Measurements from ENCODE around the gene RTN1. TPM values are rescaled to one million over a fixed set of nuclear protein-coding genes. Genes with fewer than 3 reads are reported as not detected.
A peak's percentile ranks its signal among the peaks of the same experiment; 100 is the strongest.

The RTN1 gene
- 10 to 100 TPM in 1 of 4 donors, 1 to 10 TPM in 2, under 1 TPM in 1; 0.45 to 34.4 (median 4.0) TPM for polyA plus RNA-seq
- long read RNA-seq, donor 1, result 0 reads
- long read RNA-seq, donor 2, partial matches to known transcripts, result 0 of 1 reads
- long read RNA-seq, donor 2, other reads (novel, unspliced or antisense), result 0 of 1 reads
- long read RNA-seq, donor 3, partial matches to known transcripts, result 0 of 4 reads
- long read RNA-seq, donor 3, other reads (novel, unspliced or antisense), result 0 of 4 reads
- long read RNA-seq, donor 4, result 0 reads
- long read RNA-seq, donor 5, partial matches to known transcripts, result 0 of 2 reads
- long read RNA-seq, donor 5, other reads (novel, unspliced or antisense), result 0 of 2 reads
- long read RNA-seq, donor 6, transcript RTN1-202 (7 exons, 1,703 nt), result major isoform, 5 of 5 reads
- long read RNA-seq, donor 6, partial matches to known transcripts, result 0 of 5 reads
- long read RNA-seq, donor 6, other reads (novel, unspliced or antisense), result 0 of 5 reads
- long read RNA-seq, donor 7, result 0 reads
- long read RNA-seq, donor 8, result 0 reads
- long read RNA-seq, donor 9, partial matches to known transcripts, result 0 of 4 reads
- long read RNA-seq, donor 9, other reads (novel, unspliced or antisense), result 0 of 4 reads
- long read RNA-seq, donor 10, transcript RTN1-202 (7 exons, 1,703 nt), result major isoform, 34 of 39 reads
- long read RNA-seq, donor 10, partial matches to known transcripts, result 0 of 39 reads
- long read RNA-seq, donor 10, other reads (novel, unspliced or antisense), result 0 of 39 reads

DNA sequence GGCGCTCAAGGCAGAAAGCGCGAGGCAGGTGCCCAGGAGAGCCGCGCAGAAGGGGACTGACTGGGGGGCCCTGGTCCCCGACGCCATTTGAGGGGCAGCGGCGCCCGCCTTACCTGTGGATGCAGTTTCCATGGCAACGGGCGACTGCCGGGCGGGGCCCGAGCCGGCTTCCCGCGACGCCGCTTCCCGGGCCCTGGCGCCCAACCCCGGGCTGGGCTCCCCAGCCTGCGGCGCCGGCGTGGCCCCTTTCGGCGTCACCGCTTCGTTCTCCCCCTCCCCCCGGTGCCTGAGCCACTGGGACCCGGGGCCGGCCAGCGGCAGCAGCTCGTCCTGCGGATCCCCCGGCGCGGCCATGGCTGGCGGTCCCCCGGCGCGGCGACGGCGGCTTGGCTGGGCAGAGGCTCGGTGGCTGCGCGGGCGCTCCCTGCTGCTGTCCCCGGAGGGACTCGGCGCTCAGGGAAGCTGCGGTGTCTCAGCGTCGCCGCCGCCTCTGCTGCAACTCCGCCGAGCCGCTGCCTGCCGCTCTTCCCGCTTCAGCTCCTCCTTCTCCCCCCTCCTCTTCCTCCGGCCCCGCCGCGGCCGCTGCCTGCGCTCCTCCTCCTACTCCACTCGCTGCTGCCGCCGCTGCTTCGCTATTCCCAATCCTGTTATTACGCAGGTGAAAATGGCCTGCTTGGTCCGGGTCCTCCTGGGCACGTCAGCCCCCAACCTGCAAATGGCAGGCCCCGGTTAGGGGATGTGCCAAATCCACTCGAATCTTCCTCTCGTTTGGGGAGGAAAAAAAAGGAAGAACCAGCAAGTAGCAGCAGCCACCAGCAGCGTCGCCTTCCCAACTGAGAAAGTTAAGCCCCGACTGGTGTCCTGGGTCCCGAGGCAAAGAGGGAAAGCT is at the start of gene RTN1:
RTN1 (minus strand) TSS at position 500 of the 889 bp plus-strand sequence; CDS start at position 354, 146 bp downstream.
- H3K9me3 ChIP-seq (ENCODE audit: control insufficient read depth in 2 of 2, insufficient read depth in 1 of 2, low read depth in 1 of 2, low read length in 1 of 2), result no peaks in the 10 kb centered on the region
- FAIRE-seq (no peak), DNase-seq (peak; percentile 15 to 62)
- 0 to 1% (median 1%) methylated on average over 47 to 84 of the region's 84 CpGs for WGBS, 3 donors
- H3K36me3 ChIP-seq (ENCODE audit: control insufficient read depth in 3 of 3, insufficient read depth in 2 of 3, low read depth in 1 of 3, low read length in 3 of 3), result no peaks in the 10 kb centered on the region
- peak within 1 kb of the TSS; percentile 15 to 56 (median 47) for H3K4me3 ChIP-seq (ENCODE audit: low read depth in 1 of 3, low read length in 3 of 3)
- H3K27me3 ChIP-seq (ENCODE audit: control insufficient read depth in 3 of 3, insufficient read depth in 3 of 3, low read length in 3 of 3), result peaks cover 3 to 34% (median 4%) of the 10 kb centered on the region in 3 donors
- no peak within 1 kb of the TSS for H3K27ac ChIP-seq (ENCODE audit: low read depth in 1 of 3, low read length in 2 of 3)
- peaks cover 0 to 3% (median 2%) of the 10 kb centered on the region in 3 donors for H3K4me1 ChIP-seq (ENCODE audit: control insufficient read depth in 3 of 3, insufficient read depth in 2 of 3, low read depth in 1 of 3, low read length in 2 of 3)

DNA sequence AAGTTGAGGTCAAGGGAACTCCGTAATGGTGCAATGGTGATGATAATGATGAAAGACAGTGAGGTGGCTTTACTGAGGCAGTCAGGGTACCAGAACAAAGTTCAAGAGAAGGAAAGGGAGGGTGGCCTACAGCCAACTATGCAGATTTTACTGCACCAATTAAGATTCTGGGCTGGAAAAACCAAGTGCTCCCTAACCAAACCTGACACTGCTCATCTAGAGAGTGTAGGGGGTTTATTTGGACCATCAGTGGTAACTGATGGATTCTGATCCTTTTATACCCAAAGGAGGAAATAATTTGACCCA is 49.8 kb upstream of the RTN1 start:
- WGBS, 3 donors, result 36 to 68% (median 47%) methylated on average over 1 of the region's 1 CpG
- Histone ChIP-seq H3K4me3 (ENCODE audit: low read depth in 1 of 3, low read length in 3 of 3) (peak overlapping the region in 1 of 3 donors; percentile 45), H3K27ac (ENCODE audit: low read depth in 1 of 3, low read length in 2 of 3) (peak overlapping the region in 1 of 3 donors; percentile 24), H3K36me3 (ENCODE audit: control insufficient read depth in 3 of 3, insufficient read depth in 2 of 3, low read depth in 1 of 3, low read length in 3 of 3) (no peaks in the 10 kb centered on the region), H3K9me3 (ENCODE audit: control insufficient read depth in 2 of 2, insufficient read depth in 1 of 2, low read depth in 1 of 2, low read length in 1 of 2) (peaks cover 0 to under 1% of the 10 kb centered on the region in 2 donors), H3K4me1 (ENCODE audit: control insufficient read depth in 3 of 3, insufficient read depth in 2 of 3, low read depth in 1 of 3, low read length in 2 of 3) (peaks cover 0 to 9% (median 9%) of the 10 kb centered on the region in 3 donors), H3K27me3 (ENCODE audit: control insufficient read depth in 3 of 3, insufficient read depth in 3 of 3, low read length in 3 of 3) (peaks cover 0 to 9% (median 0%) of the 10 kb centered on the region in 3 donors)
- no peak for FAIRE-seq
- DNase-seq, result no peak

DNA sequence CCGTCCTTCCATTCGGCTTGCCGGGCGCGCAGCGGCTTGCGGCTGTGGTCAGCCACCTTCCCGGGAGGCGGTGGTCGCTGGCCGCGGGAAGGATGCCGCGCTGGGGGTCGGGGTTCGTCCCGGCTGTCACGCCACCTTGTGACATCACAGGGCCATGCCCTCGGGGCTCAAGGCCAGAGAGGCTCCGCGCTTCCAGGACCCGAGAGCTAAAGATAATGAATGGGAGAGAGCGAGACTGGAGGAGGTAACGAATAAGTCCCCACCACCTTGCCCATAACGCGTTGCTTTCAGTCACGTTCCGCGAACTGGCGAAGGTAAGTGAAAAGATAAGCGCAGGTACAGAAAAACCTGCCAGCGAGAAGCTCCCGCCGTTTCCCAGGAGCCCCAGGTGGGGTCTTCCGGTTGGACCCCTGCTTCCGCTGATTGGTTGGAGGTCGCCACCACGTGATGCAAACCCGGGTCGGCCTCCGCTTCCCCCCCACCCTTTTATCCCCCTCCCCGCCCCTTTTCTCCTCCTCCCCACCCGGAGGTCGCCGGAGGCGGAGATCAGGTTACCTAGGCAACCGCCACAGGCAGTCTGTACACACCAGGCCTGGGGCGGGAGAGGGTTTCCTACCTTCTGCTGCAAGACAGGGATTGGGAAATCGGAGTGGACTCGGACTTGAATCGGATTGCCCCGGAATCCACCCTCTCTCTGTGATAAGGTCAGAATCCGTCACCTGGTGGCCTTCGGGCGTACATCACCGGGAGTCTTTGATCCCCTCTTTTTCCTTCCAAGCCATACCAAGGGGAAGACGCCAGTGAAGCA is 49.2 kb upstream of the RTN1 start, which contains the start of gene LRRC9:
LRRC9 (plus strand) TSS at position 575 of the 808 bp plus-strand sequence.
- Histone ChIP-seq H3K4me3 (ENCODE audit: low read depth in 1 of 3, low read length in 3 of 3) (peak within 1 kb of the TSS in 2 of 3 donors; percentile 28 to 45), H3K9me3 (ENCODE audit: control insufficient read depth in 2 of 2, insufficient read depth in 1 of 2, low read depth in 1 of 2, low read length in 1 of 2) (peaks cover 0 to 6% of the 10 kb centered on the region in 2 donors), H3K27ac (ENCODE audit: low read depth in 1 of 3, low read length in 2 of 3) (peak within 1 kb of the TSS in 1 of 3 donors; percentile 24), H3K27me3 (ENCODE audit: control insufficient read depth in 3 of 3, insufficient read depth in 3 of 3, low read length in 3 of 3) (peaks cover 0 to 7% (median 0%) of the 10 kb centered on the region in 3 donors), H3K36me3 (ENCODE audit: control insufficient read depth in 3 of 3, insufficient read depth in 2 of 3, low read depth in 1 of 3, low read length in 3 of 3) (no peaks in the 10 kb centered on the region), H3K4me1 (ENCODE audit: control insufficient read depth in 3 of 3, insufficient read depth in 2 of 3, low read depth in 1 of 3, low read length in 2 of 3) (peaks cover 0 to 9% (median 9%) of the 10 kb centered on the region in 3 donors)
- WGBS, 3 donors, result 4 to 6% (median 6%) methylated on average over 54 to 57 of the region's 57 CpGs
- FAIRE-seq, result no peak
- DNase-seq, result peak; percentile 27 to 92

GRCh38 chr14:59918824-59919569 is 48.4 kb upstream of the RTN1 start:
- Histone ChIP-seq H3K9me3 (ENCODE audit: control insufficient read depth in 2 of 2, insufficient read depth in 1 of 2, low read depth in 1 of 2, low read length in 1 of 2) (peaks cover 0 to 7% of the 10 kb centered on the region in 2 donors), H3K36me3 (ENCODE audit: control insufficient read depth in 3 of 3, insufficient read depth in 2 of 3, low read depth in 1 of 3, low read length in 3 of 3) (no peaks in the 10 kb centered on the region), H3K27me3 (ENCODE audit: control insufficient read depth in 3 of 3, insufficient read depth in 3 of 3, low read length in 3 of 3) (peaks cover 0 to 7% (median 0%) of the 10 kb centered on the region in 3 donors), H3K4me1 (ENCODE audit: control insufficient read depth in 3 of 3, insufficient read depth in 2 of 3, low read depth in 1 of 3, low read length in 2 of 3) (peaks cover 0 to 9% (median 9%) of the 10 kb centered on the region in 3 donors), H3K27ac (ENCODE audit: low read depth in 1 of 3, low read length in 2 of 3) (peak overlapping the region in 1 of 3 donors; percentile 23), H3K4me3 (ENCODE audit: low read depth in 1 of 3, low read length in 3 of 3) (peak overlapping the region in 1 of 3 donors; percentile 45)
- DNase-seq, result peak in 1 of 2 donors; percentile 59
- WGBS, 3 donors, result 1 to 3% (median 3%) methylated on average over 18 of the region's 18 CpGs
- FAIRE-seq, result no peak

GRCh38 chr14:59913187-59913586 is 42.6 kb upstream of the RTN1 start:
- Histone ChIP-seq H3K4me1 (ENCODE audit: control insufficient read depth in 3 of 3, insufficient read depth in 2 of 3, low read depth in 1 of 3, low read length in 2 of 3) (no peaks in the 10 kb centered on the region), H3K9me3 (ENCODE audit: control insufficient read depth in 2 of 2, insufficient read depth in 1 of 2, low read depth in 1 of 2, low read length in 1 of 2) (peaks cover 0 to 7% of the 10 kb centered on the region in 2 donors), H3K27ac (ENCODE audit: low read depth in 1 of 3, low read length in 2 of 3) (no peak overlapping the region), H3K4me3 (ENCODE audit: low read depth in 1 of 3, low read length in 3 of 3) (no peak overlapping the region), H3K36me3 (ENCODE audit: control insufficient read depth in 3 of 3, insufficient read depth in 2 of 3, low read depth in 1 of 3, low read length in 3 of 3) (no peaks in the 10 kb centered on the region), H3K27me3 (ENCODE audit: control insufficient read depth in 3 of 3, insufficient read depth in 3 of 3, low read length in 3 of 3) (no peaks in the 10 kb centered on the region)
- DNase-seq, result no peak
- FAIRE-seq, result no peak
- 67 to 78% (median 70%) methylated on average over 1 of the region's 1 CpG for WGBS, 3 donors

DNA sequence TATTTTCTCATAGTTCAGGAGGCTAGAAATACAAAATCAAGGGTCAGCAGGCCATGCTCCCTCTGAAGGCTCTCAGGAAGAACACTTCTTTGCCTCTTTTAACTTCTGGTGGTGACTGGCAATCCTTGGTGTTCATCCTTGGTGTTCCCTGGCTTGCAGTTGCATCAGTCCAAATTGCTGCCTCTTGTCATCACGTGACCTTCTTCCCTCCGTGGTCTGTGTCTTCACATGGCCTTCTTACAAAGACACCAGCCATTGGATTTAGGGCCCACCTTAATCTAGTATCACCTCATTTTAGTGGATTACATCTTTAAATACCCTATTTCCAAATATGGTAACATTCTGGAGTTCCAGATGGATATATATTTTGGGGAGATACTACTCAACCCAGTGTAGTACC is 41.9 kb upstream of the RTN1 start:
- Histone ChIP-seq H3K27me3 (ENCODE audit: control insufficient read depth in 3 of 3, insufficient read depth in 3 of 3, low read length in 3 of 3) (no peaks in the 10 kb centered on the region), H3K4me1 (ENCODE audit: control insufficient read depth in 3 of 3, insufficient read depth in 2 of 3, low read depth in 1 of 3, low read length in 2 of 3) (no peaks in the 10 kb centered on the region), H3K4me3 (ENCODE audit: low read depth in 1 of 3, low read length in 3 of 3) (no peak overlapping the region), H3K27ac (ENCODE audit: low read depth in 1 of 3, low read length in 2 of 3) (no peak overlapping the region), H3K36me3 (ENCODE audit: control insufficient read depth in 3 of 3, insufficient read depth in 2 of 3, low read depth in 1 of 3, low read length in 3 of 3) (no peaks in the 10 kb centered on the region), H3K9me3 (ENCODE audit: control insufficient read depth in 2 of 2, insufficient read depth in 1 of 2, low read depth in 1 of 2, low read length in 1 of 2) (peaks cover 0 to 7% of the 10 kb centered on the region in 2 donors)
- no peak for FAIRE-seq
- DNase-seq, result no peak
- 79 to 85% (median 85%) methylated on average over 2 of the region's 2 CpGs for WGBS, 3 donors

- WGBS, 3 donors, result 70 to 78% (median 76%) methylated on average over 2 of the region's 2 CpGs
- H3K27me3 ChIP-seq (ENCODE audit: control insufficient read depth in 3 of 3, insufficient read depth in 3 of 3, low read length in 3 of 3), result no peaks in the 10 kb centered on the region
- no peak overlapping the region for H3K27ac ChIP-seq (ENCODE audit: low read depth in 1 of 3, low read length in 2 of 3)
- FAIRE-seq (no peak), DNase-seq (no peak)
- H3K4me3 ChIP-seq (ENCODE audit: low read depth in 1 of 3, low read length in 3 of 3), result no peak overlapping the region
- H3K9me3 ChIP-seq (ENCODE audit: control insufficient read depth in 2 of 2, insufficient read depth in 1 of 2, low read depth in 1 of 2, low read length in 1 of 2), result no peaks in the 10 kb centered on the region
- H3K36me3 ChIP-seq (ENCODE audit: control insufficient read depth in 3 of 3, insufficient read depth in 2 of 3, low read depth in 1 of 3, low read length in 3 of 3), result no peaks in the 10 kb centered on the region
- H3K4me1 ChIP-seq (ENCODE audit: control insufficient read depth in 3 of 3, insufficient read depth in 2 of 3, low read depth in 1 of 3, low read length in 2 of 3), result no peaks in the 10 kb centered on the region
Observed at GRCh38 chr14:59905188-59905587, 34.6 kb upstream of the RTN1 start.
